Neural progenitor cell (in vitro differentiated cells): ENCODE measurements around the gene SUMO3.

Experiments used
- CTCF ChIP-seq: fragments of 200-600 bp; sonication (generic); IDR thresholded peaks from 2 replicates; pipeline ENCODE4 v1.5.1; 2017; ENCODE audit warnings: antibody characterized with exemption, mild to moderate bottlenecking
- EZH2phosphoT487 ChIP-seq: fragments of 200-600 bp; sonication (generic); IDR thresholded peaks from 2 replicates; pipeline ENCODE4 v1.6.1; 2017; ENCODE audit warnings: antibody characterized with exemption

GRCh38 chr21:44854391-44854663, 36.5 kb upstream of the SUMO3 start:
- TF ChIP-seq CTCF (no peak), EZH2phosphoT487 (no peak)
